HCT116 (cell line): ENCODE results near the gene UAP1. TPM values are rescaled to one million over a fixed set of nuclear protein-coding genes. Genes with fewer than 3 reads are reported as not detected.

Experiments used
- ATAC-seq: fragments of 200-7000 bp; cut with Tn5 transposase; 2 replicates; pipeline ENCODE4 v1.9.1; 2020; ENCODE audit warnings: mild to moderate bottlenecking, moderate library complexity
- BruUV-seq: library from RNA; stranded (reverse); fragments of 400-500 nt; replicated peaks from 2 replicates; lab custom pipeline; 2021; lab: Mats Ljungman, UMichigan
- CTCF ChIA-PET: fragments of 300-600 bp; sonication (Branson Sonifier 250); formaldehyde crosslinking; loops from one replicate; lab custom pipeline; 2021; ENCODE audit warnings: antibody characterized with exemption; lab: Charles Lee
- POLR2A ChIA-PET: fragments of 300-600, 350-600 bp; sonication (Branson Sonifier 250); formaldehyde crosslinking; loops from one replicate; lab custom pipeline; 2021; ENCODE audit warnings: antibody characterized with exemption; lab: Charles Lee
- RAD21 ChIA-PET, 2 experiments: fragments of 300-600 bp; sonication (Branson Sonifier 250); formaldehyde crosslinking; loops; one replicate each; lab custom pipeline; 2023; ENCODE audit warnings: low total read pairs in 2 of 2; ENCODE audit not compliant: uncharacterized antibody in 2 of 2, unreplicated experiment in 2 of 2, low non-redundant PET in 1 of 2; lab: Charles Lee
- DNase-seq: peaks from one replicate; pipeline ENCODE4 v3.0.0-alpha.2; 2010; ENCODE audit warnings: low read depth, low spot score
- H2AFZ ChIP-seq: fragments of 200-600 bp; shearing (Covaris generic), sonication (generic); 2 replicates; pipeline ENCODE4 v1.6.1; 2017; ENCODE audit warnings: low read depth, mixed run types, mixed read lengths, antibody characterized with exemption, low read length; ENCODE audit not compliant: poor library complexity, severe bottlenecking
- H3K27ac ChIP-seq: 2 replicates; pipeline ENCODE4 v1.5.1; 2012; ENCODE audit warnings: low read depth, low read length
- H3K27me3 ChIP-seq: fragments of 200-600 bp; sonication (generic); 2 replicates; pipeline ENCODE4 v1.6.1; 2016; ENCODE audit warnings: mixed run types, low read length, mixed read lengths; ENCODE audit not compliant: insufficient read depth
- H3K36me3 ChIP-seq, 2 experiments: fragments of 200-500 bp in 1 of 2; fragments of 200-600 bp in 1 of 2; sonication (Bioruptor generic) in 1 of 2; sonication (generic) in 1 of 2; 2 replicates each; pipeline versions ENCODE4 v1.5.1 to v1.6.1; 2014 to 2016; ENCODE audit warnings: low read length in 2 of 2, inconsistent platforms in 1 of 2, mixed read lengths in 1 of 2, mixed run types in 1 of 2; ENCODE audit not compliant: insufficient read depth in 2 of 2, control insufficient read depth in 1 of 2
- H3K4me1 ChIP-seq, 2 experiments: fragments of 200-600 bp in 1 of 2; sonication (generic) in 1 of 2; 2 replicates each; pipeline versions ENCODE4 v1.5.1 to v1.6.1; 2012 to 2017; ENCODE audit warnings: low read length in 2 of 2, inconsistent platforms in 1 of 2, mild to moderate bottlenecking in 1 of 2, mixed read lengths in 1 of 2, mixed run types in 1 of 2, moderate library complexity in 1 of 2; ENCODE audit not compliant: insufficient read depth in 2 of 2, control insufficient read depth in 1 of 2
- H3K4me2 ChIP-seq: fragments of 200-600 bp; sonication (generic); 2 replicates; pipeline ENCODE4 v1.6.1; 2017; ENCODE audit warnings: mixed run types, low read length, mixed read lengths
- H3K4me3 ChIP-seq, 2 experiments: fragments of 200-600 bp in 1 of 2; sonication (generic) in 1 of 2; replicated peaks in 1 of 2; 2 replicates each; pipeline ENCODE4 v1.5.1; 2011 to 2016; ENCODE audit warnings: low read length in 2 of 2, control low read depth in 1 of 2, low read depth in 1 of 2, mild to moderate bottlenecking in 1 of 2, mixed read lengths in 1 of 2, mixed run types in 1 of 2
- H3K79me2 ChIP-seq: fragments of 200-600 bp; sonication (generic); 2 replicates; pipeline ENCODE4 v1.6.1; 2017; ENCODE audit warnings: mild to moderate bottlenecking, mixed run types, low read length, moderate library complexity, mixed read lengths; ENCODE audit not compliant: insufficient read depth
- H3K9ac ChIP-seq: fragments of 200-600 bp; sonication (generic); 2 replicates; pipeline ENCODE4 v1.6.1; 2016; ENCODE audit warnings: low read length, mixed read lengths
- H3K9me2 ChIP-seq: fragments of 200-600 bp; sonication (generic), shearing (Covaris generic); 2 replicates; pipeline ENCODE4 v1.6.1; 2017; ENCODE audit warnings: mixed run types, mild to moderate bottlenecking, moderate library complexity; ENCODE audit not compliant: insufficient read depth
- H3K9me3 ChIP-seq, 2 experiments: fragments of 200-500 bp in 1 of 2; fragments of 200-600 bp in 1 of 2; sonication (Bioruptor generic) in 1 of 2; sonication (generic) in 1 of 2; 2 replicates each; pipeline ENCODE4 v1.6.1; 2014 to 2017; ENCODE audit warnings: low read length in 2 of 2, mixed read lengths in 2 of 2, inconsistent platforms in 1 of 2, low read depth in 1 of 2, mild to moderate bottlenecking in 1 of 2, mixed run types in 1 of 2, moderate library complexity in 1 of 2; ENCODE audit not compliant: control insufficient read depth in 1 of 2, insufficient read depth in 1 of 2
- H4K20me1 ChIP-seq: fragments of 200-600 bp; sonication (generic), shearing (Covaris generic); 2 replicates; pipeline ENCODE4 v1.6.1; 2017; ENCODE audit warnings: mixed run types, mild to moderate bottlenecking, moderate library complexity; ENCODE audit not compliant: insufficient read depth
- CBX3 ChIP-seq: IDR thresholded peaks from 2 replicates; pipeline ENCODE4 v1.6.1; 2012; ENCODE audit warnings: low read depth
- CEBPB ChIP-seq: IDR thresholded peaks from 2 replicates; pipeline ENCODE4 v1.6.1; 2012; ENCODE audit warnings: low read depth
- EGR1 ChIP-seq: IDR thresholded peaks from 2 replicates; pipeline ENCODE4 v1.6.1; 2012; ENCODE audit warnings: low read depth
- ELF1 ChIP-seq: IDR thresholded peaks from 2 replicates; pipeline ENCODE4 v1.6.1; 2012; ENCODE audit warnings: low read depth, borderline replicate concordance
- EZH2 ChIP-seq: fragments of 200-600 bp; sonication (generic); IDR thresholded peaks from 2 replicates; pipeline ENCODE4 v1.6.1; 2017; ENCODE audit warnings: antibody characterized with exemption, mixed run types
- EZH2phosphoT487 ChIP-seq: fragments of 200-600 bp; IDR thresholded peaks from 2 replicates; pipeline ENCODE4 v1.6.1; 2018; ENCODE audit warnings: antibody characterized with exemption, borderline replicate concordance
- JUND ChIP-seq: IDR thresholded peaks from 2 replicates; pipeline ENCODE4 v1.6.1; 2012
- POLR2AphosphoS5 ChIP-seq: IDR thresholded peaks from 2 replicates; pipeline ENCODE4 v1.6.1; 2011; ENCODE audit warnings: mild to moderate bottlenecking, low read depth, low read length, moderate library complexity
- RAD21 ChIP-seq: IDR thresholded peaks from 2 replicates; pipeline ENCODE4 v1.6.1; 2012; ENCODE audit warnings: low read depth, mild to moderate bottlenecking
- SRF ChIP-seq: IDR thresholded peaks from 2 replicates; pipeline ENCODE4 v1.6.1; 2012; ENCODE audit warnings: low read depth
- TCF7L2 ChIP-seq: IDR thresholded peaks from 2 replicates; pipeline ENCODE4 v1.7.0; 2011; ENCODE audit warnings: borderline replicate concordance, inconsistent platforms; ENCODE audit not compliant: insufficient read depth, insufficient read length; ENCODE audit errors: extremely low read depth
- ZNF274 ChIP-seq: fragments of 200-500 bp; sonication (Bioruptor generic); IDR thresholded peaks from 2 replicates; pipeline ENCODE4 v1.6.1; 2014; ENCODE audit warnings: mild to moderate bottlenecking, low read depth, low read length, inconsistent platforms
- intact Hi-C: fragments of 100-400 bp; cut with micrococcal nuclease; formaldehyde crosslinking; loops from 2 replicates; pipeline ENCODE4 v1.10.0; 2022
- total RNA-seq: library from RNA; stranded (reverse); gene quantifications from one replicate; pipeline ENCODE4 v1.2.1, GENCODE V29; 2021; ENCODE audit not compliant: unreplicated experiment
- TF ChIP-seq, protein P1 (sequence below): IDR thresholded peaks from 2 replicates; pipeline ENCODE4 v1.6.1; 2011; ENCODE audit warnings: mild to moderate bottlenecking, low read length, moderate library complexity; ENCODE audit not compliant: insufficient replicate concordance; ENCODE audit errors: extremely low read depth
- TF ChIP-seq, protein P2 (sequence below): IDR thresholded peaks from 2 replicates; pipeline ENCODE4 v1.6.1; 2012
- TF ChIP-seq, protein P3 (sequence below): IDR thresholded peaks from 2 replicates; pipeline ENCODE4 v1.6.1; 2012; ENCODE audit warnings: low read depth

The UAP1 gene
- total RNA-seq, 1 experiment from 2014 or later, result 51.4 TPM

DNA sequence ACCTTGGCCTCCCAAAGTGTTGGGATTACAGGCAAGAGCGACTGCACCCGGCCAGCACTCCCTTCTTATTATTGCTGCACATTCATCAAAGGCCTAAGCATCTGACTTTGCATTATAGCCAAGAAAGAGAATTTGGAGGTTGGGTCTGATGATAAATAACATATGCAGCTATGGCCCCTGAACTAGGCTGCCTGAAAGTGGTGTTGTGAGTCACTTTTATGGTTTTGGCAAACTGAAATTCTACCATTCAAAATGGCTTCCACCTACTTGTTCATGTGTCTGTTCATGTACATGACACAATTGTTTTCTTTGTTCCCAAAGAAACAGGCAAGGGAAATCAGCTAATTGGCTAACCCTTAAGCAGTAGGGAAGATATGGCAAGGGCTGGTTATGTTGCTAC, 25.0 kb upstream of the UAP1 start:
- no peaks in the 10 kb centered on the region for H3K9me3 ChIP-seq
- H3K9ac ChIP-seq, result no peak overlapping the region
- ATAC-seq (no peak), DNase-seq (no peak)
- H3K4me1 ChIP-seq, result peaks cover 13 to 43% of the 10 kb centered on the region in 2 experiments
- H3K27ac ChIP-seq, result no peak overlapping the region
- no peak overlapping the region for H3K4me2 ChIP-seq
- CTCF ChIA-PET, result no interaction called here
- POLR2A ChIA-PET, result no interaction called here
- no peak overlapping the region for H2AFZ ChIP-seq
- H3K9me2 ChIP-seq, result no peaks in the 10 kb centered on the region
- intact Hi-C loops, result no loop called here
- RAD21 ChIA-PET, result no interaction called here
- no peaks in the 10 kb centered on the region for H3K27me3 ChIP-seq
- BruUV-seq, result no TSS peak
- H3K79me2 ChIP-seq, result no peaks in the 10 kb centered on the region
- H3K36me3 ChIP-seq, result no peaks in the 10 kb centered on the region
- no peak overlapping the region for H3K4me3 ChIP-seq
- no peak for TF ChIP-seq EGR1
- no peak for TF ChIP-seq EZH2
- TF ChIP-seq JUND, result no peak
- TF ChIP-seq CEBPB, result no peak
- TF ChIP-seq ELF1, result no peak
- H4K20me1 ChIP-seq, result no peaks in the 10 kb centered on the region

DNA sequence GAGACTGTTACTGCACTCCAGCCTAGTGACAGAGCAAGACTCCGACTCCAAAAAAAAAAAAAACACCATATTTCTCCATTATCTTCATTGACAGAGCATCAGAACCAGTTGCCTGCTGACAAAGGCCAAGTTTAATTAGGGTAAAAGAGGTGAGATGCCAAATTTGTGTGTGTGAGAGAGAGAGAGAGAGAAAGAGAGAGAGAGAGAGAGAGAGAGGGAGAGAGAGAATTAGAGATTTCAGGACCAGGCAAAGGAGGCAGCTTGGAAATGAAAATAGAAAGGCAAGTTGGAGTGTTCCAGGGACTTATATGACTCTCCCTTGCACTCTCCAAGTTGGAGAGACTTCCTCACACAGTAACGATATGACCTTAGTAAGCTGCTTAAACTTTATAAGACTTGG, 24.3 kb upstream of the UAP1 start:
- ChIA-PET CTCF (no interaction called here), RAD21 (no interaction called here), POLR2A (no interaction called here)
- H3K27ac ChIP-seq, result no peak overlapping the region
- no peaks in the 10 kb centered on the region for H3K36me3 ChIP-seq
- no peak overlapping the region for H3K9ac ChIP-seq
- H3K4me3 ChIP-seq, result no peak overlapping the region
- peaks cover 13 to 50% of the 10 kb centered on the region in 2 experiments for H3K4me1 ChIP-seq
- no peaks in the 10 kb centered on the region for H3K9me3 ChIP-seq
- H3K27me3 ChIP-seq, result no peaks in the 10 kb centered on the region
- H3K79me2 ChIP-seq, result no peaks in the 10 kb centered on the region
- BruUV-seq, result no TSS peak
- DNase-seq (no peak), ATAC-seq (no peak)
- H3K9me2 ChIP-seq, result no peaks in the 10 kb centered on the region
- H4K20me1 ChIP-seq, result no peaks in the 10 kb centered on the region
- H3K4me2 ChIP-seq, result no peak overlapping the region
- no peak overlapping the region for H2AFZ ChIP-seq
- intact Hi-C loops, result no loop called here
- TF ChIP-seq ELF1 (no peak), CBX3 (no peak), ZNF274 (no peak), SRF (no peak), TCF7L2 (no peak), EGR1 (no peak), EZH2 (no peak), EZH2phosphoT487 (no peak), RAD21 (no peak), POLR2AphosphoS5 (no peak)
- TF ChIP-seq, protein P1, sequence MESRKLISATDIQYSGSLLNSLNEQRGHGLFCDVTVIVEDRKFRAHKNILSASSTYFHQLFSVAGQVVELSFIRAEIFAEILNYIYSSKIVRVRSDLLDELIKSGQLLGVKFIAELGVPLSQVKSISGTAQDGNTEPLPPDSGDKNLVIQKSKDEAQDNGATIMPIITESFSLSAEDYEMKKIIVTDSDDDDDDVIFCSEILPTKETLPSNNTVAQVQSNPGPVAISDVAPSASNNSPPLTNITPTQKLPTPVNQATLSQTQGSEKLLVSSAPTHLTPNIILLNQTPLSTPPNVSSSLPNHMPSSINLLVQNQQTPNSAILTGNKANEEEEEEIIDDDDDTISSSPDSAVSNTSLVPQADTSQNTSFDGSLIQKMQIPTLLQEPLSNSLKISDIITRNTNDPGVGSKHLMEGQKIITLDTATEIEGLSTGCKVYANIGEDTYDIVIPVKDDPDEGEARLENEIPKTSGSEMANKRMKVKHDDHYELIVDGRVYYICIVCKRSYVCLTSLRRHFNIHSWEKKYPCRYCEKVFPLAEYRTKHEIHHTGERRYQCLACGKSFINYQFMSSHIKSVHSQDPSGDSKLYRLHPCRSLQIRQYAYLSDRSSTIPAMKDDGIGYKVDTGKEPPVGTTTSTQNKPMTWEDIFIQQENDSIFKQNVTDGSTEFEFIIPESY, result no peak
- TF ChIP-seq, protein P2, sequence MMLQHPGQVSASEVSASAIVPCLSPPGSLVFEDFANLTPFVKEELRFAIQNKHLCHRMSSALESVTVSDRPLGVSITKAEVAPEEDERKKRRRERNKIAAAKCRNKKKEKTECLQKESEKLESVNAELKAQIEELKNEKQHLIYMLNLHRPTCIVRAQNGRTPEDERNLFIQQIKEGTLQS, result no peak
- TF ChIP-seq, protein P3, sequence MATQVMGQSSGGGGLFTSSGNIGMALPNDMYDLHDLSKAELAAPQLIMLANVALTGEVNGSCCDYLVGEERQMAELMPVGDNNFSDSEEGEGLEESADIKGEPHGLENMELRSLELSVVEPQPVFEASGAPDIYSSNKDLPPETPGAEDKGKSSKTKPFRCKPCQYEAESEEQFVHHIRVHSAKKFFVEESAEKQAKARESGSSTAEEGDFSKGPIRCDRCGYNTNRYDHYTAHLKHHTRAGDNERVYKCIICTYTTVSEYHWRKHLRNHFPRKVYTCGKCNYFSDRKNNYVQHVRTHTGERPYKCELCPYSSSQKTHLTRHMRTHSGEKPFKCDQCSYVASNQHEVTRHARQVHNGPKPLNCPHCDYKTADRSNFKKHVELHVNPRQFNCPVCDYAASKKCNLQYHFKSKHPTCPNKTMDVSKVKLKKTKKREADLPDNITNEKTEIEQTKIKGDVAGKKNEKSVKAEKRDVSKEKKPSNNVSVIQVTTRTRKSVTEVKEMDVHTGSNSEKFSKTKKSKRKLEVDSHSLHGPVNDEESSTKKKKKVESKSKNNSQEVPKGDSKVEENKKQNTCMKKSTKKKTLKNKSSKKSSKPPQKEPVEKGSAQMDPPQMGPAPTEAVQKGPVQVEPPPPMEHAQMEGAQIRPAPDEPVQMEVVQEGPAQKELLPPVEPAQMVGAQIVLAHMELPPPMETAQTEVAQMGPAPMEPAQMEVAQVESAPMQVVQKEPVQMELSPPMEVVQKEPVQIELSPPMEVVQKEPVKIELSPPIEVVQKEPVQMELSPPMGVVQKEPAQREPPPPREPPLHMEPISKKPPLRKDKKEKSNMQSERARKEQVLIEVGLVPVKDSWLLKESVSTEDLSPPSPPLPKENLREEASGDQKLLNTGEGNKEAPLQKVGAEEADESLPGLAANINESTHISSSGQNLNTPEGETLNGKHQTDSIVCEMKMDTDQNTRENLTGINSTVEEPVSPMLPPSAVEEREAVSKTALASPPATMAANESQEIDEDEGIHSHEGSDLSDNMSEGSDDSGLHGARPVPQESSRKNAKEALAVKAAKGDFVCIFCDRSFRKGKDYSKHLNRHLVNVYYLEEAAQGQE, result no peak
